Astrocyte (in vitro differentiated cells and primary cell): ENCODE measurements around the gene ANKRD39. TPM values are rescaled to one million over a fixed set of nuclear protein-coding genes. Genes with fewer than 3 reads are reported as not detected.

ENCODE experiments used
- DNase-seq: peaks from one replicate; pipeline ENCODE4 v3.0.0-alpha.2; 2010; ENCODE audit warnings: low read depth
- FAIRE-seq: peaks from 2 replicates; lab custom pipeline; 2011; peaks lifted over from hg19 to GRCh38; lab: Jason Lieb, UNC
- H2AFZ ChIP-seq: 2 replicates; pipeline ENCODE4 v1.6.0; 2012; ENCODE audit warnings: low read depth, low read length, inconsistent platforms
- H3K27ac ChIP-seq: 2 replicates; pipeline ENCODE4 v1.5.1; 2011; ENCODE audit warnings: low read depth, low read length, inconsistent platforms
- H3K27me3 ChIP-seq: 2 replicates; pipeline ENCODE4 v1.6.0; 2011; ENCODE audit warnings: low read length, inconsistent platforms; ENCODE audit not compliant: insufficient read depth
- H3K36me3 ChIP-seq: 2 replicates; pipeline ENCODE4 v1.5.1; 2011; ENCODE audit warnings: low read length, inconsistent platforms; ENCODE audit not compliant: insufficient read depth
- H3K4me1 ChIP-seq: 2 replicates; pipeline ENCODE4 v1.5.1; 2011; ENCODE audit warnings: low read length, inconsistent platforms; ENCODE audit not compliant: insufficient read depth
- H3K4me2 ChIP-seq: 2 replicates; pipeline ENCODE4 v1.6.0; 2012; ENCODE audit warnings: low read length, inconsistent platforms
- H3K4me3 ChIP-seq: 2 replicates; pipeline ENCODE4 v1.5.1; 2011; ENCODE audit warnings: low read depth, mild to moderate bottlenecking, low read length, inconsistent platforms; ENCODE audit not compliant: insufficient read depth
- H3K79me2 ChIP-seq: 2 replicates; pipeline ENCODE4 v1.6.0; 2012; ENCODE audit warnings: mild to moderate bottlenecking, low read length, inconsistent platforms; ENCODE audit not compliant: insufficient read depth
- H3K9ac ChIP-seq: 2 replicates; pipeline ENCODE4 v1.6.0; 2012; ENCODE audit warnings: mild to moderate bottlenecking, low read length, inconsistent platforms
- H3K9me3 ChIP-seq: 2 replicates; pipeline ENCODE4 v1.5.1; 2012; ENCODE audit warnings: low read depth, mild to moderate bottlenecking, low read length, inconsistent platforms; ENCODE audit not compliant: insufficient read depth
- H4K20me1 ChIP-seq: 2 replicates; pipeline ENCODE4 v1.6.0; 2012; ENCODE audit warnings: low read length, inconsistent platforms; ENCODE audit not compliant: insufficient read depth
- H3K27ac Mint-ChIP-seq: one replicate; pipeline ENCODE4 v1.8.0; 2021; ENCODE audit warnings: mild to moderate bottlenecking, mixed read lengths; ENCODE audit not compliant: unreplicated experiment
- H3K27me3 Mint-ChIP-seq: one replicate; pipeline ENCODE4 v1.8.0; 2021; ENCODE audit warnings: low read depth, mixed read lengths; ENCODE audit not compliant: unreplicated experiment
- H3K36me3 Mint-ChIP-seq: one replicate; pipeline ENCODE4 v1.8.0; 2021; ENCODE audit warnings: low read depth, mixed read lengths; ENCODE audit not compliant: unreplicated experiment
- H3K4me1 Mint-ChIP-seq: one replicate; pipeline ENCODE4 v1.8.0; 2021; ENCODE audit warnings: low read depth, mixed read lengths; ENCODE audit not compliant: unreplicated experiment
- H3K4me3 Mint-ChIP-seq: one replicate; pipeline ENCODE4 v1.8.0; 2021; ENCODE audit warnings: mild to moderate bottlenecking, moderate library complexity, mixed read lengths; ENCODE audit not compliant: unreplicated experiment
- H3K9me3 Mint-ChIP-seq: one replicate; pipeline ENCODE4 v1.8.0; 2021; ENCODE audit warnings: mild to moderate bottlenecking, mixed read lengths; ENCODE audit not compliant: unreplicated experiment
- CTCF ChIP-seq: IDR thresholded peaks from 2 replicates; pipeline ENCODE4 v1.5.1; 2011; ENCODE audit warnings: low read depth, mild to moderate bottlenecking, inconsistent platforms, low read length, moderate library complexity; ENCODE audit not compliant: insufficient read depth
- EZH2 ChIP-seq: IDR thresholded peaks from 2 replicates; pipeline ENCODE4 v1.6.1; 2012; ENCODE audit warnings: mild to moderate bottlenecking, low read length, inconsistent platforms; ENCODE audit not compliant: insufficient read depth
- total RNA-seq: library from RNA; stranded (reverse); gene quantifications from 2 replicates; pipeline ENCODE4 v1.2.1, GENCODE V29; 2021

Gene ANKRD39
- total RNA-seq, 1 donor from 2014 or later, result 13.7 TPM

GRCh38 chr2:96832408-96832753, 25.4 kb downstream of the ANKRD39 start:
- Mint-ChIP-seq H3K4me3 (no peak overlapping the region), H3K4me1 (peaks cover 8% of the 10 kb centered on the region), H3K9me3 (no peaks in the 10 kb centered on the region), H3K27me3 (no peaks in the 10 kb centered on the region), H3K36me3 (peaks cover 8% of the 10 kb centered on the region), H3K27ac (peak overlapping the region; percentile 75)
- Histone ChIP-seq H3K4me2 (no peak overlapping the region), H2AFZ (no peak overlapping the region), H3K9ac (no peak overlapping the region), H3K36me3 (no peaks in the 10 kb centered on the region), H3K79me2 (no peaks in the 10 kb centered on the region), H3K27me3 (no peaks in the 10 kb centered on the region), H3K9me3 (no peaks in the 10 kb centered on the region), H4K20me1 (no peaks in the 10 kb centered on the region), H3K4me1 (peaks cover 5% of the 10 kb centered on the region), H3K4me3 (no peak overlapping the region), H3K27ac (no peak overlapping the region)
- TF ChIP-seq EZH2 (no peak), CTCF (no peak)
- no peak for FAIRE-seq
- no peak for DNase-seq

GRCh38 chr2:96831679-96832078, 26.1 kb downstream of the ANKRD39 start:
- peaks cover 8% of the 10 kb centered on the region for H3K36me3 Mint-ChIP-seq
- Histone ChIP-seq H3K4me1 (peaks cover 5% of the 10 kb centered on the region), H3K36me3 (no peaks in the 10 kb centered on the region), H3K9me3 (no peaks in the 10 kb centered on the region), H2AFZ (no peak overlapping the region), H3K27me3 (no peaks in the 10 kb centered on the region), H4K20me1 (no peaks in the 10 kb centered on the region), H3K79me2 (no peaks in the 10 kb centered on the region), H3K27ac (no peak overlapping the region), H3K9ac (no peak overlapping the region), H3K4me2 (no peak overlapping the region), H3K4me3 (no peak overlapping the region)
- TF ChIP-seq CTCF (no peak), EZH2 (no peak)
- no peaks in the 10 kb centered on the region for H3K9me3 Mint-ChIP-seq
- H3K27ac Mint-ChIP-seq, result no peak overlapping the region
- no peaks in the 10 kb centered on the region for H3K27me3 Mint-ChIP-seq
- FAIRE-seq (no peak), DNase-seq (no peak)
- no peak overlapping the region for H3K4me3 Mint-ChIP-seq
- peaks cover 8% of the 10 kb centered on the region for H3K4me1 Mint-ChIP-seq

- Histone ChIP-seq H3K9ac (no peak overlapping the region), H3K4me2 (no peak overlapping the region), H3K27me3 (no peaks in the 10 kb centered on the region), H3K4me1 (peaks cover 5% of the 10 kb centered on the region), H3K27ac (no peak overlapping the region), H4K20me1 (no peaks in the 10 kb centered on the region), H3K36me3 (no peaks in the 10 kb centered on the region), H2AFZ (no peak overlapping the region), H3K9me3 (no peaks in the 10 kb centered on the region), H3K4me3 (no peak overlapping the region), H3K79me2 (no peaks in the 10 kb centered on the region)
- no peak for FAIRE-seq
- DNase-seq, result no peak
- H3K4me3 Mint-ChIP-seq, result no peak overlapping the region
- no peak overlapping the region for H3K27ac Mint-ChIP-seq
- peaks cover 8% of the 10 kb centered on the region for H3K36me3 Mint-ChIP-seq
- H3K4me1 Mint-ChIP-seq, result peaks cover 8% of the 10 kb centered on the region
- H3K27me3 Mint-ChIP-seq, result no peaks in the 10 kb centered on the region
- TF ChIP-seq EZH2 (no peak), CTCF (no peak)
- no peaks in the 10 kb centered on the region for H3K9me3 Mint-ChIP-seq
These were observed 27.7 kb downstream of the ANKRD39 start for GRCh38 chr2:96830044-96830562.
